ENCODE data around the gene KIAA1217.

- TF ChIP-seq CTCF (IDR thresholded peaks at IDR 0.05) (no peak), ZNF416 (CRISPR knock-in tag; IDR thresholded peaks at IDR 0.05) (no peak), SMAD4 (CRISPR knock-in tag; IDR thresholded peaks at IDR 0.05) (no peak), ESRRA (CRISPR knock-in tag; IDR thresholded peaks at IDR 0.05; ENCODE audit: borderline replicate concordance) (no peak), JUN (CRISPR knock-in tag; IDR thresholded peaks at IDR 0.05) (no peak), E2F4 (CRISPR knock-in tag; IDR thresholded peaks at IDR 0.05; ENCODE audit: borderline replicate concordance, low read depth) (no peak), ZBTB43 (CRISPR knock-in tag; IDR thresholded peaks at IDR 0.05) (no peak), USF1 (CRISPR knock-in tag; IDR thresholded peaks at IDR 0.05) (no peak), GRHL2 (CRISPR knock-in tag; IDR thresholded peaks at IDR 0.05; ENCODE audit: insufficient replicate concordance, severe bottlenecking) (no peak), MAX (CRISPR knock-in tag; IDR thresholded peaks at IDR 0.05) (no peak), HMGXB4 (CRISPR knock-in tag; IDR thresholded peaks at IDR 0.05) (no peak), ELF4 (CRISPR knock-in tag; IDR thresholded peaks at IDR 0.05; ENCODE audit: low read depth) (no peak)
Measured at GRCh38 chr10:24579448-24579847, 370.5 kb downstream of the KIAA1217 start.
